Suprapubic skin (tissue), 3 donors: Measurements from ENCODE around the gene EXD3.

Experiments
- EP300 ChIP-seq: sonication (generic); formaldehyde crosslinking; IDR thresholded peaks from one replicate; pipeline ENCODE4 v1.6.1; 2017; ENCODE audit warnings: antibody characterized with exemption
- TF ChIP-seq, protein P1 (sequence below), 2 donors: fragments of 200-600 bp in 1 of 2; fragments of 450-650 bp in 1 of 2; sonication (generic) in 1 of 2; IDR thresholded peaks; one replicate each; pipeline ENCODE4 v1.5.1; 2016 to 2019; ENCODE audit warnings: antibody characterized with exemption in 2 of 2, mild to moderate bottlenecking in 1 of 2, moderate library complexity in 1 of 2

DNA sequence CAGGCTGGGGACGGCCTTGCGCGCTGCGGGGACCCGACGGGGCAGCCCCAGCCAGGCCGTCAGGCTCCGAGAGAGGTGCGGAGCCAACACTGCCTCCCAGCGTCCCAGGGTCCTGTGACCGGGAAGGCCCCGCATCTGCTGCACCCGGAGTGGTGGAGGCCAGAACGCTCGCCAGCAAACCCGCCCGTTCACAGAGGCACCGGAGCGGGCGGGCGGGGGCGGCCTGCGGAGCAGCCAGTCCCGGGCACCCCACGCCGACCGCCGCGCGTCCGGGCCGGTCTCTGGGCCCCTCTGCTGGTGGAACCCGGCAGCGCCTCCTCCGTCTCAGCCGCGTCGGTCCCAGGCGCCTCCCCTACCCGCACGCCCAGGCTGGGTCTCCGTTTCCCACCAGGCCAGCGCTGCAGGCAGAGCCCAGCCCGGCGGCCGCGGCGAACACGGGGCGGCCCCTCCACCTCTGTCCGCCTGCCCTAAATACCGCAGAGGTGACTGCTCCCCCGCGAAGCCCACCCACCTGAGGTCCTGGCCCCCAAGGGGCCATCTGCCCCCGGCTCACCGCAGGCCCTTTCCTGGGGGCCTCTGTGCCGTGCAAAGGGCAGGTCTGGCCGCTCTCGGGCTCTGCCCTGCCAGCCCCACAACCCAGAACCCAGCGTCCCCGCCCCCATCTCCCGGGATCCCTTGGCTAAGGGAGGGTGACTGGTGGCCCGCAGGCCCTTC lies 15.9 kb downstream of the EXD3 start:
- TF ChIP-seq, protein P1, sequence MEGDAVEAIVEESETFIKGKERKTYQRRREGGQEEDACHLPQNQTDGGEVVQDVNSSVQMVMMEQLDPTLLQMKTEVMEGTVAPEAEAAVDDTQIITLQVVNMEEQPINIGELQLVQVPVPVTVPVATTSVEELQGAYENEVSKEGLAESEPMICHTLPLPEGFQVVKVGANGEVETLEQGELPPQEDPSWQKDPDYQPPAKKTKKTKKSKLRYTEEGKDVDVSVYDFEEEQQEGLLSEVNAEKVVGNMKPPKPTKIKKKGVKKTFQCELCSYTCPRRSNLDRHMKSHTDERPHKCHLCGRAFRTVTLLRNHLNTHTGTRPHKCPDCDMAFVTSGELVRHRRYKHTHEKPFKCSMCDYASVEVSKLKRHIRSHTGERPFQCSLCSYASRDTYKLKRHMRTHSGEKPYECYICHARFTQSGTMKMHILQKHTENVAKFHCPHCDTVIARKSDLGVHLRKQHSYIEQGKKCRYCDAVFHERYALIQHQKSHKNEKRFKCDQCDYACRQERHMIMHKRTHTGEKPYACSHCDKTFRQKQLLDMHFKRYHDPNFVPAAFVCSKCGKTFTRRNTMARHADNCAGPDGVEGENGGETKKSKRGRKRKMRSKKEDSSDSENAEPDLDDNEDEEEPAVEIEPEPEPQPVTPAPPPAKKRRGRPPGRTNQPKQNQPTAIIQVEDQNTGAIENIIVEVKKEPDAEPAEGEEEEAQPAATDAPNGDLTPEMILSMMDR (IDR thresholded peaks at IDR 0.05) = peak; percentile 63 to 88
- TF ChIP-seq EP300 = no peak
